ENCODE measurements around the gene PROZ.

The PROZ gene

GRCh38 chr13:113124211-113124970 lies 34.1 kb upstream of the PROZ start:
- in situ Hi-C loops (cut with MboI; ENCODE audit: low sequenced_read_pairs, unreplicated experiment), result no loop called here
- no peak for DNase-seq (ENCODE audit: low spot score)
- no peak for TF ChIP-seq CTCF (IDR thresholded peaks at IDR 0.05; ENCODE audit: borderline replicate concordance, control extremely low read depth, extremely low read depth, insufficient read depth, missing control alignments)

GRCh38 chr13:113125506-113126264 lies 32.8 kb upstream of the PROZ start:
- DNase-seq (ENCODE audit: low spot score), result no peak
- no peak for TF ChIP-seq CTCF (IDR thresholded peaks at IDR 0.05; ENCODE audit: borderline replicate concordance, control extremely low read depth, extremely low read depth, insufficient read depth, missing control alignments)
- in situ Hi-C loops (cut with MboI; ENCODE audit: low sequenced_read_pairs, unreplicated experiment), result no loop called here

GRCh38 chr13:113126265-113127150 lies 31.9 kb upstream of the PROZ start:
- DNase-seq (ENCODE audit: low spot score), result no peak
- no peak for TF ChIP-seq CTCF (IDR thresholded peaks at IDR 0.05; ENCODE audit: borderline replicate concordance, control extremely low read depth, extremely low read depth, insufficient read depth, missing control alignments)
- in situ Hi-C loops (cut with MboI; ENCODE audit: low sequenced_read_pairs, unreplicated experiment), result no loop called here

GRCh38 chr13:113129480-113129879 lies 29.0 kb upstream of the PROZ start:
- in situ Hi-C loops (cut with MboI; ENCODE audit: low sequenced_read_pairs, unreplicated experiment), result no loop called here

GRCh38 chr13:113129921-113130750 lies 28.3 kb upstream of the PROZ start:
- in situ Hi-C loops (cut with MboI; ENCODE audit: low sequenced_read_pairs, unreplicated experiment), result no loop called here
- no peak for TF ChIP-seq CTCF (IDR thresholded peaks at IDR 0.05; ENCODE audit: borderline replicate concordance, control extremely low read depth, extremely low read depth, insufficient read depth, missing control alignments)
- DNase-seq (ENCODE audit: low spot score), result no peak

More at GRCh38 chr13:113129480-113129879, 29.0 kb upstream of the PROZ start:
- DNase-seq (ENCODE audit: low spot score), result no peak
- no peak for TF ChIP-seq CTCF (IDR thresholded peaks at IDR 0.05; ENCODE audit: borderline replicate concordance, control extremely low read depth, extremely low read depth, insufficient read depth, missing control alignments)
